Testis (tissue), 3 donors: Measurements from ENCODE around the gene PILRA. TPM values are rescaled to one million over a fixed set of nuclear protein-coding genes. Genes with fewer than 3 reads are reported as not detected.
"Not testable (repeated sequence)": the region's sequence is repeated elsewhere in the genome, so short reads cannot be mapped to it uniquely, and the experiment has no call there.

Experiments
- DNase-seq: peaks from one replicate; pipeline ENCODE4 v3.0.0-alpha.2; 2019
- H3K27ac ChIP-seq, 2 donors: fragments of 200-600 bp; sonication (generic); one replicate each; pipeline ENCODE4 v1.5.1; 2019
- H3K27me3 ChIP-seq: fragments of 200-600 bp; sonication (generic); one replicate; pipeline ENCODE4 v1.5.1; 2019
- H3K36me3 ChIP-seq: fragments of 200-600 bp; sonication (generic); one replicate; pipeline ENCODE4 v1.5.1; 2017; ENCODE audit warnings: low read depth; ENCODE audit errors: missing control alignments
- H3K4me1 ChIP-seq: fragments of 200-600 bp; sonication (generic); one replicate; pipeline ENCODE4 v1.5.1; 2019
- H3K4me3 ChIP-seq, 2 donors: fragments of 200-600 bp; sonication (generic); one replicate each; pipeline ENCODE4 v1.5.1; 2017 to 2019
- H3K9me3 ChIP-seq: fragments of 200-600 bp; sonication (generic); one replicate; pipeline ENCODE4 v1.5.1; 2017
- CTCF ChIP-seq, 3 experiments: fragments of 450-650 bp in 2 of 3; fragments of 200-600 bp in 1 of 3; sonication (generic) in 1 of 3; IDR thresholded peaks; one replicate each; pipeline ENCODE4 v1.5.1; 2016 to 2019; ENCODE audit warnings: antibody characterized with exemption in 3 of 3, mild to moderate bottlenecking in 2 of 3, moderate library complexity in 1 of 3
- POLR2A ChIP-seq: fragments of 450-650 bp; IDR thresholded peaks from one replicate; pipeline ENCODE4 v1.6.1; 2017; ENCODE audit warnings: antibody characterized with exemption, mild to moderate bottlenecking, moderate library complexity
- WGBS, 2 donors: methylation state at CpG; one replicate each; pipeline ENCODE4 v1.1.5; 2018; 5-methylcytosine and 5-hydroxymethylcytosine counted together
- intact Hi-C: fragments of 100-400 bp; cut with DNase I; formaldehyde crosslinking; loops from one replicate; pipeline ENCODE4 v1.15.1; 2023; ENCODE audit warnings: low total_unique reads
- polyA plus RNA-seq: library from polyadenylated mRNA; stranded (reverse); fragments of 350-450 nt; fragmentation: Illumina TruSeq; extraction: RNeasy Lipid Tissue Mini Kit (QIAGEN cat#74804); gene quantifications from one replicate; pipeline ENCODE4 v1.2.3, GENCODE V29; 2014; ENCODE audit warnings: low read depth, low replicate concordance; ENCODE audit not compliant: insufficient read depth
- total RNA-seq, 2 donors: library from RNA; depleted of rRNA; stranded (reverse); fragments of >200 nt; gene quantifications; one replicate each; pipeline ENCODE4 v1.2.3, GENCODE V29; 2016

Gene PILRA
- total and polyA plus RNA-seq, 3 donors from 2014 or later = 12.0 to 18.0 (median 16.3) TPM

- H3K36me3 ChIP-seq = no peaks in the 10 kb centered on the region
- peaks cover 5% of the 10 kb centered on the region for H3K4me1 ChIP-seq
- TF ChIP-seq POLR2A = no peak
- TF ChIP-seq CTCF (IDR thresholded peaks at IDR 0.05) = no peak
- WGBS, 2 donors = 87 to 93% methylated on average over 9 to 11 of the region's 11 CpGs
- DNase-seq = no peak
- H3K27me3 ChIP-seq = no peaks in the 10 kb centered on the region
- no peak overlapping the region for H3K27ac ChIP-seq
- intact Hi-C loops = no loop called here
- no peak overlapping the region for H3K4me3 ChIP-seq
- H3K9me3 ChIP-seq = no peaks in the 10 kb centered on the region
Observed at GRCh38 chr7:100441641-100442535, 68.6 kb downstream of the PILRA start.

- TF ChIP-seq POLR2A (no peak), CTCF (IDR thresholded peaks at IDR 0.05) (no peak)
- intact Hi-C loops = no loop called here
- Histone ChIP-seq H3K4me3 (no peak overlapping the region), H3K27me3 (no peaks in the 10 kb centered on the region), H3K4me1 (peaks cover 5% of the 10 kb centered on the region), H3K27ac (no peak overlapping the region), H3K9me3 (no peaks in the 10 kb centered on the region), H3K36me3 (no peaks in the 10 kb centered on the region)
- DNase-seq = no peak
- WGBS, 2 donors = 84 to 93% methylated on average over 9 of the region's 9 CpGs
Observed at GRCh38 chr7:100443096-100443840, 70.0 kb downstream of the PILRA start.

GRCh38 chr7:100444311-100445278 is 71.3 kb downstream of the PILRA start:
- WGBS, 2 donors = 52 to 55% methylated on average over 14 of the region's 14 CpGs
- TF ChIP-seq CTCF (IDR thresholded peaks at IDR 0.05) (no peak), POLR2A (no peak)
- Histone ChIP-seq H3K4me3 (no peak overlapping the region), H3K27ac (no peak overlapping the region), H3K36me3 (no peaks in the 10 kb centered on the region), H3K4me1 (peaks cover 5% of the 10 kb centered on the region), H3K9me3 (no peaks in the 10 kb centered on the region), H3K27me3 (no peaks in the 10 kb centered on the region)
- DNase-seq = no peak
- intact Hi-C loops = no loop called here

GRCh38 chr7:100446040-100446439 is 72.8 kb downstream of the PILRA start:
- H3K4me1 ChIP-seq = peaks cover 5% of the 10 kb centered on the region
- intact Hi-C loops = no loop called here
- TF ChIP-seq POLR2A (no peak), CTCF (IDR thresholded peaks at IDR 0.05) (no peak)
- H3K4me3 ChIP-seq = no peak overlapping the region
- DNase-seq = no peak
- no peak overlapping the region for H3K27ac ChIP-seq
- no peaks in the 10 kb centered on the region for H3K9me3 ChIP-seq
- H3K36me3 ChIP-seq = no peaks in the 10 kb centered on the region
- 73 to 86% methylated on average over 2 of the region's 2 CpGs for WGBS, 2 donors
- no peaks in the 10 kb centered on the region for H3K27me3 ChIP-seq

GRCh38 chr7:100447363-100447762 is 74.1 kb downstream of the PILRA start:
- H3K9me3 ChIP-seq, DNase-seq, H3K4me1 ChIP-seq, H3K27me3 ChIP-seq, H3K27ac ChIP-seq, H3K36me3 ChIP-seq, intact Hi-C loops, H3K4me3 ChIP-seq: not testable (repeated sequence)
- WGBS, 2 donors = 93 to 94% methylated on average over 8 of the region's 8 CpGs
